T47D (cell line): ENCODE data around the gene WARS2.

Experiments used
- DNase-seq, 2 experiments: peaks; one replicate each; pipeline versions ENCODE4 v3.0.0 to v3.0.0-alpha.2; 2011 to 2012; ENCODE audit warnings: low read depth in 1 of 2, low spot score in 1 of 2
- JUND ChIP-seq: IDR thresholded peaks from 2 replicates; pipeline ENCODE4 v1.6.1; 2012; ENCODE audit warnings: low read depth
- in situ Hi-C: cut with HindIII; loops from 2 replicates; pipeline ENCODE4 v1.10.0; 2016; ENCODE audit warnings: low sequenced_read_pairs, low pct_unique_long_range_greater_than_20kb

The WARS2 gene

DNA sequence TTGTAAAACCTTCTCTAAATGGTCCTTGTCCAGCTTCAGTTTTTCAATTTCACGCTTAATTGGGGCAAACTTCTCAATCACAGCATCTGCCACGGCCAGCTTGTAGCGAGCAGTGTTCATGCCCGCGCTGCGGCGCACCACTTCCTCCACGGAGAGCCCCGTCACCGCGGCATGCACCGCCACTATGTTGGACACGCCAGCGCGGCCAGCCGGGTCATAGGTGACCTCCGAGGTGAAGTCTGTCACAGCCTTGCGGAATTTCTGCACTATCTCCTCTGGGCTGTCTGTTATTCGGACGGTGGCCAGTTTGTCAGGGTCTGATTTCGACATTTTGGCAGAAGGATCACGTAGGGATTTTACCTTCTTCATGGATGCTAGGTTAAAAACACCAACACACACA, 107.5 kb downstream of the WARS2 start:
- in situ Hi-C loops, result no loop called here
- no peak for DNase-seq
- no peak for TF ChIP-seq JUND

DNA sequence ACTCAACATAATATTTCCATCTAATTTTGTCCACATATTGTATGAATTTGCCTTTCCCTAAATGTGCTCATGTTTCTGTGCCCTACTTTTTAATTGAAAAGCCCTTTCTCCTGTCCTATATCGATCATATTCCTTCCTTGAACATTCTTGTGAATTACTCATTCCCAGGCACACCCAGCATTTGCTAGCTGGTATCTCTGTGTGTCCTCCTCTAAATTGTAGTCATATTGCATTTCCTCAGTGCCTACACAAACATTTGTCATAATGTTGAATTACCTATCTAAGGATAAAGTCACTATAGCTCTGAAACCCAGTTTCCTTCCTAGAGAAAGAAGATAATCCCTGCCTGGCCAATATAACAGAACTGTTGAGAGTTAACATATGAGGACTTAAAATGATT, 112.7 kb downstream of the WARS2 start:
- TF ChIP-seq JUND, result no peak
- DNase-seq, result no peak
- in situ Hi-C loops, result no loop called here

DNA sequence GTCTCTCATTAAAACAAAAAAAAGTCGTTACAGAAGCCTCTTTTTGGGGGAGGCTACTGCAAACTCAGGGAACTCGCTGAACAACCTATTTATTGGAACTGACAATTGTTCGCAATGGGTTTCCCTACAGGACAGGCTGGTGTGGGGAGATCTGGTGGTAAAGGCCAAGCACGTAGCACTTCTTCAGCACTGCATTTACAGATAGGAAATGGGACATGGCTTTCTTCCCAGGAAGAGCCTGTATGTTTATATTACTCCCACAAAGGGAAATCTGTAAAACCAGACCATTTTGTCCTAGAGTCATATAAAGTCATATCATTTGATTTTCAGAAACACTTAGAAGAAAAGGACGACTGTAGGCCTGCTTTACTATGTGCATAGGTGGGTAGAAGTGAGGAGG, 113.5 kb downstream of the WARS2 start:
- DNase-seq, result no peak
- TF ChIP-seq JUND, result no peak
- in situ Hi-C loops, result no loop called here

DNA sequence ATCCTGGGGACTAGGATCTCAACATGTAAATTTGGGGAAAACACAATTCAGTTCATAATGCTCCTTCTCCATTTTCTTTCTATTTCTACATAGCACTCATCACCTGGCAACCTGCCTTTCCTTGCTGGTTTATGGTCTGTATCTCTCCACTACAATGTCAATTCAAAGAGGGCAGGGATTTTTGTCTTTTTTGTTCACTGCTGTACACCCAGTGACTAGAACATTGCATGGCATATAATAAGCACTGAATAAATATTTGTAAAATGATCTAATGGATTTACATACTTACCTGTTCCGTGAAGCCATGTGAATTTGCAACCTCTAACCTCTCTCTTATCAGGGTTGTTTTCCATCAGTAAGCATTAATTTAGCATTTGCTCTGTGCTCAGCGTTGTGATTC, 124.9 kb downstream of the WARS2 start:
- DNase-seq, result no peak
- TF ChIP-seq JUND, result no peak
- in situ Hi-C loops, result no loop called here

DNA sequence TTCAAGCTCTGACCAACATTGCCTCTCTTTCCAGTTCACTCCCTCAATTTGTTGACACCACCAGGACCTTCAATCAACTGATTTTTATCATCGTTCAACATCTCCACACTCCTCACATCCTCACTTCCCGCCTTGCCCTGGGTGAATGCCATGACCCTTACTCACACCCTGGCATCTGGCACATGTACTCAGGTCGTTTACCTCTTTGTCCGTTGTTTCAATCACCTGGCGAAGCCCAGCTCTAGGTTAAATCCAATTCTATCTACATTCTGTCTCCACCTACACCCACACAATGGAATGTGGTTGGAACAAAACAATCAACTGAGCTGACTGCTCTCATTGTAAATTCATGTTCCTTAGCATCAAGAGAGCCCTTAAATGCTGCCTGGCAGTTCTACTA, 128.1 kb downstream of the WARS2 start:
- TF ChIP-seq JUND, result no peak
- no peak for DNase-seq
- in situ Hi-C loops, result no loop called here

DNA sequence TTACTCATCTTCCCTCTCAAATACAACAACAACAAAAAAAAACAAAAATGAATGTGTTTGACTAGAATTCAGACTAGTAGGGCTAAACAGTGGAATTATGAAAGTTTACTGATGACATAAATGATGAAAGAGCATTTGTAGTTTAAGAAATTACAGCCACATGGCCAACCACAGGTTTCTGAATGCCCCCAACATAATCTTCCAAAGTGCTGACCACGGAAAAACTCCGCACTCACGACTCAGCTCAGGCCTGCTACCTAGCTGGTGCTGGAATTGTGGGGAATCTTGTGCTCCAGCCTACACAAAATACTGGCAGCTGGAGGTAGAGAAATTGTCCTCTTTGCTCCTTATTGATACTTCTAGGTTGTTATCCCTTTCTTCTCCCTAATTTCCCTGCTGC, 128.7 kb downstream of the WARS2 start:
- in situ Hi-C loops, result no loop called here
- TF ChIP-seq JUND, result no peak
- no peak for DNase-seq

DNA sequence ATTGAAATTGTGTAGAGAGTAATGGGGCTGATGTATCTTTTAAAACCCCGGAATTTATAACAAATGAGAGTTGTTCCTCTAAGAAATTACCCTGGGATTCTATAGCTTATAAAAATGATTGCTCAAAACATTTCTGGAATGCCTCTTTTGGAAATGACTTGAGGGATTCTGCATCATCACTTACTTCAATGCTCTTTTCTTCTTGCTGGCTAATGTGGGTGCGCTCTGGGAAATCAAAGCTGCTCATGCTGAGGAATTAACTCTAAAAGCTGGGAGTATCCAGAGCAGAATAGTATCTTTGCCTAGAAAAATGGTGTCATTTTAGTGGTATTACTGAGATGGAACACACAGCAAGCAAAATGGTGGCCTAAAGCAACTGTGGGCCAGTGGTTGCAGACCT, 129.3 kb downstream of the WARS2 start:
- no peak for TF ChIP-seq JUND
- no peak for DNase-seq
- in situ Hi-C loops, result no loop called here

DNA sequence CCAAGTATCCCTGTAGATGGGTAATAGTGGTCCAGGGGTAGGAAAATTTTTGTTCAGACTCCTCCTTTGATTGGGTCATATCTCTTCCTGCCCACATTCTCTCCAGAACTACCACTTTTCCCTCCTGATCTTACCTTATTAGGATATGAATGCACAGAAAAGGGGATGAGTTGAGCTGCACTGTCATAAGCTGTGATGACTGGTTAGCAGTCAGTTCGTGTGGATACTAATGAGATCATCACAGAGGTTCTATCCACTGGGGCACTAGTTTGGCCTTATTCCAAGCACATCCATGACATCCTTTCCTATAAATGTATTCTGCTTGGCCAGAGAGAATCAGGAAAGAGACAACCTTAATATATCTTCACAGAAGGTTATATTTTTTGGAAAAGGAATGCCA, 130.3 kb downstream of the WARS2 start:
- TF ChIP-seq JUND, result no peak
- in situ Hi-C loops, result no loop called here

DNA sequence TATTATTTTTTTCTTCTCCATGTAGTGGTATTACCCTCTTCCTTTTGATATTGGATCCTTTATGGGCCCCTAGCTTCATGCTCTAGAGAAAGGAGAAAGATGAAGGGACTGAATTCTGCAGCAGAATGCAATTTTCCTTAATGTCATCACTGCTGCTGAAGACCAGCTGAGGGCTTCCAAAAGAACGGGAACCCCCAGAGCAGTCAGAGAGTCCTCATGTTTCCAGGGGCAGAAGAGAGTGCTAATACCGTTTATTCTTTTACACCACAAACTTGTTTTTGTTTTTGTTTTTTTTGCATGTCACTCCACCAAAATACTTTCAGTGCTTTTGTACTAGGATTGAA, 131.2 kb downstream of the WARS2 start:
- in situ Hi-C loops, result no loop called here
- TF ChIP-seq JUND, result no peak
- no peak for DNase-seq

More for the DNA sequence above, 130.3 kb downstream of the WARS2 start:
- DNase-seq, result no peak

DNA sequence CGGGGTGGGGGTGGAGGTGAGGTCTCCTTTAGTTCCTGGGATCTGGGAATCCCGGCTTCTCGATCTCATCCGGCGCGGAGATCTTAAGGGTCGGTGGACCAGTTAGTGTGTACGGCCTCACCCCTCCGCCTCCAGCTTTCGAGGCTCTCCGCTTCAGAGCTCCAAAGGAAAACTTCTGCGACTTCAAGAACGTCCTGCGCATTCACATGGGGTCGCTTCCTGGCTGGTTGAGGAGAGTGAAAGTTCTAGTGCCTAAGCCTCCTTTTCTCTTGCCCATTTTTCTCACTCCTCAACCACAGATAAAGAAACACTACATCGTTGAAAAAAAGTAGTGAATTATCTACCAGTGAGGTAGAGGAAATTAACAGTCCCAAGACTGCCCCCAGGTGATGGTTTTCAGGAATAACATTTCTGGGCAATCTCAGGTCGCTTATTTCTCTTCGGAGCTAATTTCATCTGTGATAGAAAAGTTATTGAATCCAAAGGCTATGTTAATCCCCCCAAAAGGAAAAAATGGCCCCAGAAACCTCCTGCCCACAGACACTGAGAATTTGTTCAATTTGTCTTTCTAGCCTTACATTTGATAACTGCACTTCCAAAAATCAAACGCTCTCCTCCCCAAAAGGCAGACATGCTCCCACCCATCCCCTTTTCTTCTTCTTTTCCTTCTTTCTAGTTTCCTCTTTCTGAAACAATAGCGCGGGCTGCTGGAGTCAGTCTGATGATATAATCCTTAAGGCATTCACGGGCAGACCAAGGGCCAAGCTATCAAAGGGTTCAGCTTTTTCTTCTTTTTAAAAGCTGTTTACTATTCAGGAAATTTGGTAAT, 131.8 kb downstream of the WARS2 start:
- in situ Hi-C loops, result no loop called here
- no peak for TF ChIP-seq JUND
- peak in 1 of 2 experiments; percentile 31 for DNase-seq

DNA sequence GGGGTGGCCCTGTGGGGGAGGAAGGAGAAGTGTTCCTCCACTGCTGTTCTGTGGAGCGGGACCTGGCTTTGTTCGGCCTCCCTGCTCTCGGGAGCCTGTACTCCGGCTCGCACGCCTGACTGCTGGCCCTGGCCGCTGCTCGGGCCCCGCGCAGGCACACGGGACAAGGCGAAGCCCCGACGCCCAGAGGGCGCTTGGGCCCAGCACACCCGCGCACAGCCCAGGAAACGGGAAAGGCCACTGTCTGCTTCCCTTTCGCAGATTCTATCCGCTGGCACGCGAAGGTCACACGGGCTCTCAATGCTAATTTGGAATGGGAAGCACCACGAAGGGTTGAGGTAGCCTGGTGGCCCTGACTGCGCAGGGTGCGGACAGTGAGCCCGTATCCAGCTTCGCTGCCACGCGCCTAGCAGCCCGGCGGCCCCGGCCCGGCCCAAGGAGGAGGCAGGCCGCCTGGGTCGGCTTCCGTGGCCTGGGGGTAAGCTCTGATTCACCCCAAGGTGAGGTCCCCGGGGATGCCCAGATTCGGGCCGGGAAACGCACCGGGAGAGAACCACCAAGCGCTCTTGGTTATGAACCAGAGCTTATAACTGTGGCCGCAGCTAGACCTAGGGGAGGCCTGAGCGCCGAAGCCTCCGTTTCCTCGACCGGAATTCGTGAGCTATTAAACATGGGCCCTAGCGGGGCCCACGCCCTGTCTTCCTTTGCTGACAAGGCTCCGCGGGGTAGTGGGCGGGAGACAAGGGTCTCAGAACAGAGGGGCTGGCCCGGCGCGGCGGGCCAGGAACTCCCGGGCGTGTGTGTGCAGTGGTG, 132.6 kb downstream of the WARS2 start:
- in situ Hi-C loops, result no loop called here
- DNase-seq, result no peak
- TF ChIP-seq JUND, result no peak

DNA sequence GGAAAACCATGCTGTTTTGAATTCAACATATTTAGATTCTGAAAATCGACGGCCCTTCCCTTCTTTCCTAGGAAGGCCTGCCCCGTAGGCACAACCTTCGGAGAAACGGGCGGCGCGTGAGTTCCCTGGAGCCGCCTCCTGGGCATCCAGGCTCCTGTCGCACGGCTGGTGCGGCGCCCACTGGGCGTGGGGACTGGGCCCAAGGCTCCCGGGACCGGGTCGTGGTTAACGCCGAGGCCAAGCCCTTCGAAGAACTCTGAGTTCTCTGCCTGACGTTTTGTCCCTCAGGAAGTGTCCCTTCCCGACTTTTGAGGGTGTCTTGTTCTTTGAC, 133.1 kb downstream of the WARS2 start:
- in situ Hi-C loops, result no loop called here
- TF ChIP-seq JUND, result no peak
- no peak for DNase-seq

DNA sequence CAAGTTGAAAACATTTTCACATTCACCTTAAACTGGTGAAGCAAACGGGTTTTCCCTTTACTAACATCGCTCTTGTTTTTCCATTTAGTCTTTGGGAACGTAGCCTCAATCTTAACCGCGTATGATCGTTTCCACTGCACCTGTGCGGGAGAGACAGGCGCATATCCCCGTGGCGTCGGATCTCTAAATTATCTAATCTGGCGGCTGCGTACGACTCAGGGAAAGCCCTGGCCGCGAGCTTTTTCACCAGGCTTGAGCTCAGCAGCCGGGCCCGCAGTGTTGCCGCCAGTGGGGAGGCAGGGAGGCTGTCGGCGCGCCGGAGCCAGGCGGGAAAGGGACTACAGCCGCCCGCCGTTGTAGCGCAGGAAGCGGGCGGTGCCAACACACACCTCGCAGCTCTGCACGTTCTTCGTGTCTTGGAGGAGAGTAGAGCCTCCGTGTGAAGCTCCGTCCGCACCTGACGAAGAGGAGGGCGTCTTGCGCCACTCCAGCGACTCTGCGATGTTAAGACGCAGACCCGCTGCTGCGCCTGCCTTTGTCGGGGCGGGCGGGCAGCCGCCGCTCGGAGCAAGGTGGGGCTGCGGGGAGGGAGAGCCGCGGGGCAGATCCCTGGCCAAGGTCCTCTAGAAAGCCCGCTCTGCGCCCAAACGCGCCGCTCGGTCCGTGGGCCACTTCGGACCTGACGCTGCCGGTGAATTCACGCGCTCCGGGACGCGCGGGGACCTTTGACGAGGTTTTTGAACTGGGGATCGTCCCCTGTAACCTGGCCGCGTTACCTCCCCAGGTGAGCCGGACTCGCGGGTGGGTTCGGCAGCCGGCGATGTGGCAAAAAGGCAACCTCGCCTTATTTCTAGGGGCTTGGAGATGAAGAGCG, 133.8 kb downstream of the WARS2 start:
- no peak for TF ChIP-seq JUND
- in situ Hi-C loops, result no loop called here
- DNase-seq, result no peak
